HL-60 (cell line): ENCODE results near the gene KRT74.

Experiments used
- CTCF ChIP-seq: IDR thresholded peaks from one replicate; pipeline ENCODE4 v1.5.1; 2011; ENCODE audit warnings: low read length, control low read depth, inconsistent platforms; ENCODE audit not compliant: insufficient read depth
- GABPA ChIP-seq: IDR thresholded peaks from 2 replicates; pipeline ENCODE4 v1.6.1; 2012; ENCODE audit warnings: low read depth
- POLR2AphosphoS5 ChIP-seq: IDR thresholded peaks from 2 replicates; pipeline ENCODE4 v1.6.1; 2012; ENCODE audit warnings: low read depth
- REST ChIP-seq: IDR thresholded peaks from 2 replicates; pipeline ENCODE4 v1.6.1; 2012; ENCODE audit warnings: low read depth; ENCODE audit not compliant: insufficient replicate concordance
- SPI1 ChIP-seq: IDR thresholded peaks from 2 replicates; pipeline ENCODE4 v1.6.1; 2012; ENCODE audit warnings: low read depth, mild to moderate bottlenecking, borderline replicate concordance

- TF ChIP-seq REST (no peak), CTCF (no peak), POLR2AphosphoS5 (no peak), GABPA (no peak), SPI1 (no peak)
Measured at GRCh38 chr12:52600475-52600874, 26.8 kb upstream of the KRT74 start.
